ENCODE results near the gene COL11A1. TPM values are rescaled to one million over a fixed set of nuclear protein-coding genes. Genes with fewer than 3 reads are reported as not detected.

The COL11A1 gene
- total RNA-seq, 1 donor from 2014 or later: 810 TPM

DNA sequence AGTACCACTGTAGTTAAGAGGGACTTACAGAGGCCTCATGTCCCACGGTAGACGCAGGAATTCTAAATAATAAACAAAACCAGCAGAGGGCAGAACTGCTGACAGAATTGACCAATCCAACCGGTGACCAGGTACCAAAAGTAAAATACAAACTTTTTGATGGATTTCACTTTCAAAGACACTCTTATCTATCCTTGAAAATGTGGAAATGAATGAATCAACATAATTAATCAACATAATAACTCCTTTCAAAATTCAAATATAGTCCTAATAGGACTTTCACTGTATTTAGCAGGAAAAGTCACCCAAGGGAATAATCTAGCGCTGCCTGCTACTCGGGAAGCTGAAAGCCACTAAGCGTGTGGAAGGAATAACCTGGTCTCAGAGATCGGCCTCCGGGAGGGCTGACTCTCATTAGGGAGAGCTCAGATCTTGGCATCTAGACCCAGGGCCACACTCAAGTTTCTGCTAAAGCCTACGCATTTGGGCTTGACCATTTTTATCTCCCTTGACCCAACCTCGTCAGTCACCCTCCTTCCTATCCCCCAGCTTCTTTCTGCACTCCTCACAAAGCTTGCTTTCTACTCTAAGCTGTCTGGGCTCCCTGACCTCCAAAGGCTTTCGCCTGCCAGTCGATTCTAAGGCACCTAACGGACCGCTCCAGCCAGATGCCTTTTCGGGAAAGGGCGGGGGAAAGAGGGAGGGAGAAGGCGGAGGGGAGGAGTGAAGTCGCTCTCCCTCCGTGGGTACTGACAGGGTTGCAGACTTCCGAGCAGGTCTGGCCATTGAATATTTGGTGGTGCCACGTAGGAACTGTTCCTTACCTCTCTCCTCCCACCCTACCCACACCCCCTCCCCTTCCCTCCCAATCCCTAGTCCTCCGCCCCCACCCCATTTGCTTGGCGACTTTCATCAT, 1.6 kb downstream of the COL11A1 start:
- H3K9me3 Mint-ChIP-seq (ENCODE audit: unreplicated experiment): no peaks in the 10 kb centered on the region
- FAIRE-seq (no peak), DNase-seq (ENCODE audit: low read depth) (peak; percentile 54)
- H3K9ac ChIP-seq (ENCODE audit: low read length): peak overlapping the region; percentile 83
- H3K36me3 Mint-ChIP-seq (ENCODE audit: low read depth, unreplicated experiment): peaks cover 8% of the 10 kb centered on the region
- H3K36me3 ChIP-seq (ENCODE audit: insufficient read depth, low read length): no peaks in the 10 kb centered on the region
- H3K4me3 Mint-ChIP-seq (ENCODE audit: unreplicated experiment): peak overlapping the region; percentile 97
- peak overlapping the region; percentile 95 for H3K4me2 ChIP-seq (ENCODE audit: low read length)
- H3K27me3 ChIP-seq (ENCODE audit: insufficient read depth, low read length): no peaks in the 10 kb centered on the region
- H3K27ac Mint-ChIP-seq (ENCODE audit: unreplicated experiment): peak overlapping the region; percentile 99
- peak overlapping the region; percentile 44 for H3K27ac ChIP-seq (ENCODE audit: low read depth, low read length)
- H3K4me1 Mint-ChIP-seq (ENCODE audit: low read depth, unreplicated experiment): peaks cover 31% of the 10 kb centered on the region
- peak overlapping the region; percentile 87 for H2AFZ ChIP-seq (ENCODE audit: low read depth, low read length)
- H3K9me3 ChIP-seq (ENCODE audit: insufficient read depth, low read depth, low read length): no peaks in the 10 kb centered on the region
- peaks cover 15% of the 10 kb centered on the region for H3K4me1 ChIP-seq (ENCODE audit: insufficient read depth, low read length)
- H4K20me1 ChIP-seq (ENCODE audit: insufficient read depth, low read length): no peaks in the 10 kb centered on the region
- TF ChIP-seq, protein P1, sequence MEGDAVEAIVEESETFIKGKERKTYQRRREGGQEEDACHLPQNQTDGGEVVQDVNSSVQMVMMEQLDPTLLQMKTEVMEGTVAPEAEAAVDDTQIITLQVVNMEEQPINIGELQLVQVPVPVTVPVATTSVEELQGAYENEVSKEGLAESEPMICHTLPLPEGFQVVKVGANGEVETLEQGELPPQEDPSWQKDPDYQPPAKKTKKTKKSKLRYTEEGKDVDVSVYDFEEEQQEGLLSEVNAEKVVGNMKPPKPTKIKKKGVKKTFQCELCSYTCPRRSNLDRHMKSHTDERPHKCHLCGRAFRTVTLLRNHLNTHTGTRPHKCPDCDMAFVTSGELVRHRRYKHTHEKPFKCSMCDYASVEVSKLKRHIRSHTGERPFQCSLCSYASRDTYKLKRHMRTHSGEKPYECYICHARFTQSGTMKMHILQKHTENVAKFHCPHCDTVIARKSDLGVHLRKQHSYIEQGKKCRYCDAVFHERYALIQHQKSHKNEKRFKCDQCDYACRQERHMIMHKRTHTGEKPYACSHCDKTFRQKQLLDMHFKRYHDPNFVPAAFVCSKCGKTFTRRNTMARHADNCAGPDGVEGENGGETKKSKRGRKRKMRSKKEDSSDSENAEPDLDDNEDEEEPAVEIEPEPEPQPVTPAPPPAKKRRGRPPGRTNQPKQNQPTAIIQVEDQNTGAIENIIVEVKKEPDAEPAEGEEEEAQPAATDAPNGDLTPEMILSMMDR (IDR thresholded peaks at IDR 0.05; ENCODE audit: insufficient read depth, low read depth, low read length): peak; percentile 60
- TF ChIP-seq EZH2 (IDR thresholded peaks at IDR 0.05; ENCODE audit: insufficient read depth, low read length): no peak
- peaks cover 34% of the 10 kb centered on the region for H3K79me2 ChIP-seq (ENCODE audit: insufficient read depth, low read length)
- no peaks in the 10 kb centered on the region for H3K27me3 Mint-ChIP-seq (ENCODE audit: low read depth, unreplicated experiment)
- peak overlapping the region; percentile 74 for H3K4me3 ChIP-seq (ENCODE audit: insufficient read depth, low read depth, low read length)

DNA sequence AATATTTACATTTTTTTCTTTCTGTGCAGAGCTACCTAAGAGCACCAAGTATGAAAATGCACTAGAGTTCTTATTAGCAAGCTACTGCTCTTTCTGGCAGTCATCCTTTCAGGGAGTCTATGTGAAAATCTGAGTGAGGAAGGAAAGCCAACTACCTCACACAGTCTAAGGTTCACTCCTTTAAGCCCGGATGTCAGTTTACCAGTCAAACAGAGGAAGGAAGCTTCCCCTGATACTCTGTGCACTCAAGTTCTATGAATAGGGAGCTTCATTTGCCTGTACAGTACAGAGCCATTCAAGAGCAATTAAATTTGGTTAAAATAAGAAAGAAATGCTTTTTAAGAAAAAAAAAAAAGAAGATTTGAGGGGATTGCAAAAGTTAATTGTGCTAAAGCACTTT, 6.9 kb downstream of the COL11A1 start:
- H3K4me3 ChIP-seq (ENCODE audit: insufficient read depth, low read depth, low read length): no peak overlapping the region
- no peak for TF ChIP-seq EZH2 (IDR thresholded peaks at IDR 0.05; ENCODE audit: insufficient read depth, low read length)
- TF ChIP-seq, protein P1 (IDR thresholded peaks at IDR 0.05; ENCODE audit: insufficient read depth, low read depth, low read length): no peak
- no peak overlapping the region for H3K27ac ChIP-seq (ENCODE audit: low read depth, low read length)
- no peak for FAIRE-seq
- Mint-ChIP-seq H3K4me3 (ENCODE audit: unreplicated experiment) (peak overlapping the region; percentile 78), H3K9me3 (ENCODE audit: unreplicated experiment) (no peaks in the 10 kb centered on the region), H3K4me1 (ENCODE audit: low read depth, unreplicated experiment) (peaks cover 39% of the 10 kb centered on the region), H3K36me3 (ENCODE audit: low read depth, unreplicated experiment) (peaks cover 7% of the 10 kb centered on the region), H3K27ac (ENCODE audit: unreplicated experiment) (no peak overlapping the region), H3K27me3 (ENCODE audit: low read depth, unreplicated experiment) (no peaks in the 10 kb centered on the region)
- H3K4me1 ChIP-seq (ENCODE audit: insufficient read depth, low read length): no peaks in the 10 kb centered on the region
- peaks cover 47% of the 10 kb centered on the region for H3K79me2 ChIP-seq (ENCODE audit: insufficient read depth, low read length)
- no peaks in the 10 kb centered on the region for H3K27me3 ChIP-seq (ENCODE audit: insufficient read depth, low read length)
- peaks cover 15% of the 10 kb centered on the region for H4K20me1 ChIP-seq (ENCODE audit: insufficient read depth, low read length)
- H3K9me3 ChIP-seq (ENCODE audit: insufficient read depth, low read depth, low read length): no peaks in the 10 kb centered on the region
- H3K36me3 ChIP-seq (ENCODE audit: insufficient read depth, low read length): no peaks in the 10 kb centered on the region
- no peak overlapping the region for H3K4me2 ChIP-seq (ENCODE audit: low read length)
- no peak for DNase-seq (ENCODE audit: low read depth)
- H2AFZ ChIP-seq (ENCODE audit: low read depth, low read length): no peak overlapping the region
- H3K9ac ChIP-seq (ENCODE audit: low read length): no peak overlapping the region

DNA sequence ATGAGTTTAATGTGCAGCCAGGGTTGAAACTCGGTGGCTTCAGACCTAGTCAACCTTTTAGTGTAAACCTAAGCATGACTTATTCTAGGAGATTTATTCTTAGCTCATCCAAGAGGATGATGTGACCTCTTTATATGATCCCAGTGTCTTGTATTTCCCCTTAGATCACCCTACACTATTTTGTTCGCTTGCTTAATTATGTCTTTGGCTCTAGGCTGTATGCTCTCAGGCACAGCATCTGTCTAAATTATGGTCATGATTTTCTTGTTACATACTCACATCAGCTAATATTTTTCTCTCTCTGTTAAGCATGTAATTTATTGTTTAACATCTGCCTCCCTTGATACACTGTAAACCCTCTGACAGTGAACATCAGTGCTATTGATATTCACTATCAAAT, 19.1 kb downstream of the COL11A1 start:
- Histone ChIP-seq H3K9ac (ENCODE audit: low read length) (no peak overlapping the region), H3K79me2 (ENCODE audit: insufficient read depth, low read length) (peaks cover 8% of the 10 kb centered on the region), H3K27ac (ENCODE audit: low read depth, low read length) (no peak overlapping the region), H3K4me3 (ENCODE audit: insufficient read depth, low read depth, low read length) (no peak overlapping the region), H3K9me3 (ENCODE audit: insufficient read depth, low read depth, low read length) (no peaks in the 10 kb centered on the region), H3K4me2 (ENCODE audit: low read length) (no peak overlapping the region), H3K4me1 (ENCODE audit: insufficient read depth, low read length) (no peaks in the 10 kb centered on the region), H2AFZ (ENCODE audit: low read depth, low read length) (no peak overlapping the region), H3K36me3 (ENCODE audit: insufficient read depth, low read length) (no peaks in the 10 kb centered on the region), H4K20me1 (ENCODE audit: insufficient read depth, low read length) (peaks cover 18% of the 10 kb centered on the region), H3K27me3 (ENCODE audit: insufficient read depth, low read length) (no peaks in the 10 kb centered on the region)
- Mint-ChIP-seq H3K36me3 (ENCODE audit: low read depth, unreplicated experiment) (peaks cover 14% of the 10 kb centered on the region), H3K4me1 (ENCODE audit: low read depth, unreplicated experiment) (peaks cover 46% of the 10 kb centered on the region), H3K4me3 (ENCODE audit: unreplicated experiment) (no peak overlapping the region), H3K27me3 (ENCODE audit: low read depth, unreplicated experiment) (no peaks in the 10 kb centered on the region), H3K9me3 (ENCODE audit: unreplicated experiment) (no peaks in the 10 kb centered on the region), H3K27ac (ENCODE audit: unreplicated experiment) (no peak overlapping the region)
- TF ChIP-seq EZH2 (IDR thresholded peaks at IDR 0.05; ENCODE audit: insufficient read depth, low read length): no peak
- TF ChIP-seq, protein P1 (IDR thresholded peaks at IDR 0.05; ENCODE audit: insufficient read depth, low read depth, low read length): no peak
- DNase-seq (ENCODE audit: low read depth): no peak
- FAIRE-seq: no peak

Data from astrocyte (in vitro differentiated cells and primary cell).